GM12892 (cell line): ENCODE measurements around the gene RTL1. TPM values are rescaled to one million over a fixed set of nuclear protein-coding genes. Genes with fewer than 3 reads are reported as not detected.

Experiments
- DNase-seq: peaks from one replicate; pipeline ENCODE4 v3.0.0; 2011; ENCODE audit not compliant: insufficient read length
- FAIRE-seq: peaks from 2 replicates; lab custom pipeline; 2011; peaks lifted over from hg19 to GRCh38; lab: Jason Lieb, UNC
- POLR2A ChIP-seq: IDR thresholded peaks from 2 replicates; pipeline ENCODE4 v1.6.1; 2011; ENCODE audit warnings: low read depth, low read length, control low read depth
- POLR2AphosphoS5 ChIP-seq: IDR thresholded peaks from 2 replicates; pipeline ENCODE4 v1.6.1; 2011; ENCODE audit warnings: low read depth, low read length, control low read depth
- TAF1 ChIP-seq: IDR thresholded peaks from 2 replicates; pipeline ENCODE4 v1.6.1; 2011; ENCODE audit warnings: low read depth, mild to moderate bottlenecking, control low read depth, low read length, borderline replicate concordance
- polyA plus RNA-seq: library from polyadenylated mRNA; unstranded; fragments of >200 nt; gene quantifications from one replicate; pipeline ENCODE4 v1.2.1, GENCODE V29; 2012; ENCODE audit warnings: missing spikeins, inconsistent platforms; ENCODE audit not compliant: missing spikeins

RTL1 gene
- polyA plus RNA-seq, result not detected

DNA sequence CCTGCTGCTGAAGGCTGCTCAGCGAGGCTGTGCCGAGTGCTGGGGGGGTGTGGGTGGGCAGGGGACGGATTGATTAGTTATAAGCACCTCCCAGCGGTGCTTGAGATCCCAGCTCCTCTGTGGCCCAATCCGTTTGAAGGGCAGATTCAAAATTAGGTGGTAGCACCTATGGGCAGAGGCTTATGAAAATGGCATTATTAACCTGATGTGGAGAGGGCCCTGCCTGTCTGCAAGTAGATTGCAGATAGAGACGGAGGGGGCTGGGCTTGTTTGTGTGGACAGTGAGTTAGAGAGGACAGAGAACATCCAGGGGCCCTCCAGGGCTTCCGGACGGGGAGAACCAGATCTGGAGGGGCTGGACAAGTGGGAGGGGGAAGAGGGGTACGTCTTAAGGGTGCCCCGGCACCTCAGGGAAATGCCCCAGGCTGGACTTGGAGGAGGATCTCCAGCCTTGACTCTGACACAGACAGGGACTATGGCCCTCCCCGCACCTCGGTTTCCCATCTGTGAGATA is at the start of gene RTL1:
RTL1 (minus strand) TSS at position 51 of the 514 bp plus-strand sequence. CDS start 18,934 bp downstream, outside the sequence.
- no peak for DNase-seq
- FAIRE-seq, result no peak
- TF ChIP-seq TAF1 (no peak), POLR2A (no peak), POLR2AphosphoS5 (no peak)

DNA sequence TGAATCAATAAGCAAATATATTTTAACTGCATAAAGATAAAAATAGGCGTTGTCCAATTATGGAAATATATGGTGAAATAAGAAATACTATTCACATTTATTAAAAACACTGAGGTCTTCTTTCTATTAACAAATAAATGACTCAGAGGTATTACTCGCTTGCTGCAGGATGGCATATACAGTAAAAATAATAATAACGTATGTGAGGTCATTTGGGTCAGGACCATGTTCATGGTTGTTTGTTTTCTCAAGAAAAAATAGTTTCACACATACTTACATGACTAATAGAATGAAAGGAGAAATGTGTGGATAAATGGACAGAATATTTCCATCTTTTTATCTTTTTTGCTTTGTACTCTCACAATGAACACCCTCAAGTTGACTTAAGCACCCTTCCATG is 46.5 kb upstream of the RTL1 start:
- FAIRE-seq (no peak), DNase-seq (no peak)
- TF ChIP-seq POLR2AphosphoS5 (no peak), POLR2A (no peak), TAF1 (no peak)

DNA sequence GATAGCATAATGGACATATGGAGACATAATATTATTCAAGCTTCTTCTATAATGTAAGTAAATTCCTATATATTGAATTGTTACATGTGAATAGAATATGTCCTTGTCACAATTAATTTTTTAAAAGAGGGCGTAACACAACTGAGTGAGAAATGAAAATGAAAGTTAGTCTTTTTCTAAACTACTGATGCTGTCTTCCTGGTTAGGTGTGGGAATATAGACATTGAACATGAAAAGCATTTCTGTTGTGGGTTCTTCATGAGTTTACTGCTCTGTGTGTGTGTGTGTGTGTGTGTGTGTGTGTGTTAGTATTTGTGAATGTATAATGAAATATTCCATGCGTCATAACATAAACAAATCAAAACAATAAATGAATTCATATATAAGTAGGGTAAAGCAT is 40.5 kb upstream of the RTL1 start:
- TF ChIP-seq TAF1 (no peak), POLR2AphosphoS5 (no peak), POLR2A (no peak)
- DNase-seq (no peak), FAIRE-seq (no peak)

DNA sequence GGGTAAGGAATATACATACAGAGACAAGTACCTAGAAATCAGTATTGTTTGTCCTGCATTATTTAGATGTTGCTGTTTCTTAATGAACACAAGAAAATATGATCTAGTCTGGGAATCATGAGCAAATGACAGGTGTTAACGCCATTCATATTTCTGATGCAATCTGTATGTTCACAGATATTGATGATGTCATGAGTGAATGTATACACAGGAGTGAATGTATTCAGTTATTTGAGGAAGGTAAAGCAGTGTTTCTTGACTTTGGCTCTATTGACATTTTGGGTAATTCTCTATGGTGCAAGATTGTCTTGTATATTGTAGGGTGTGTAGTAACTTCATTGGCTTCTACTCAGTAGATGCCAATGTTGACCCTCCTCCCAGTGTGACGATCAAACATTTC is 26.7 kb upstream of the RTL1 start:
- FAIRE-seq (no peak), DNase-seq (no peak)
- TF ChIP-seq POLR2A (no peak), TAF1 (no peak), POLR2AphosphoS5 (no peak)

DNA sequence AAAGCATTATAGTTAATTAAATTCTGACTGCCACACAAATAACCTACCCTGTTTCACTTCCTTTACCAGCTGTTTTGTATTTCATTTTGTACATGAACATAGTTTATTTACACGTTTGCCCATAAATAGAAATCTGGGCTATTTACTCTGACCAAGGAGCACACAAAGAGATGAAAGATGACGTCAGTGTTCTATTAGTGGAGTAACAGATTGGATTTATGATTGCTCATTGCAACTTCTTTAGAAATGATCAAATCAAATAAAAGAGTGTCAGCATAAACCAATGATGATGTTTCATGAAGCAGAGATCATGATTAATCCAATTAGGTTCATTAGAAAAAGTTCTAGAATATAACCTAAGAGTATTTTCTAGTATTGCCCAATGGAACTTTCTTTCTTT is 12.0 kb upstream of the RTL1 start:
- no peak for DNase-seq
- TF ChIP-seq POLR2AphosphoS5 (no peak), TAF1 (no peak), POLR2A (no peak)
- FAIRE-seq, result no peak

DNA sequence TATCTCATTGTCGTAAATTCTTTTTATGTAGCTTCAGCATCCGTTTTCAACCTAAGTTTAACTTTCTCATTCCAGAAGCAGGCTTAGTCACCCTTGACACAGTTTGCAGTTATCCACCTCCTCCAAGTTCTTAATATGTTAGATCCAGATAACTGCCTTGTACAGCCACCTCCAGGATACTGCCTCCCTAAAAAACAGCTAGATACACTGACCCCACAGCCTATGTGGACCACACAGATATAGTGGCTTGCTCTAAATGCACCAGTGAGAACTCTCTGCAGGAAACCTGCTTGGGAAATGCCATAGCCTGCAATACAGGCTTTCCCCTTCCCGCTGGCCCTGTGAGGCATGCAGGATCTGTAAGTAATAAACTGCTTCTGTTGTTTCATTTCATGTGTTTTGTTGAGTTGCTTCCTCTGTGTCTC is 11.1 kb upstream of the RTL1 start:
- TF ChIP-seq TAF1 (no peak), POLR2A (no peak), POLR2AphosphoS5 (no peak)
- no peak for DNase-seq
- FAIRE-seq, result no peak

DNA sequence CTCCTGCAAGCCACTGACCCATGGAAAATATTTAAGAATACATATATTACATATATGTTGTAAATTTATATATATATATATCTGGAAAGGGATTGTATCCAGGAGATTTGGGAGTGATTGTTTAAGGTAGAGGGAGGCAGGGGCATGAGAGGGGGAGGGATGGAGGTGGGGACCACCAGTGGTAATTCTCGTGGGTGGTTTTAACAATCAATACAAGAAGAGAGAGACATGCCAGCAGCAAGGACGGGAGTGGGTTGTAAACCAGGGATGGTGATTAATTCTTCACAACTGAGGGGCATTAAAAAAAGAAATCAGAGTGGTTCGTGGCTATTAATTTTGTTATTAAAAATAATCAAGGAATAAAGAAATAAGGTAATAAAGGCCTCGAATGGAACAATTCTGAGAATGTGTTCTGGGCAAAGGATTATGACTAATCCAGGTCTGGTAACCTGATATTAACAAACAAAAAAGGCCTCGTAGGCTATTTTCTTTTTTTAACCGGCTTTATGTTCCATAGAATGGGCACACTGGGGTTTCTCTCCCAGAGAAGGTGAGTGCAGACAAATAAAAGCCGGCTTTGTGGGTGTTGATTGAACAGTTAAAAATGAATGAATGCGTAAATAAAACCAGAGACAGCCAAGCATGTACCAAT is 8.3 kb upstream of the RTL1 start:
- DNase-seq (no peak), FAIRE-seq (no peak)
- TF ChIP-seq POLR2A, result no peak

DNA sequence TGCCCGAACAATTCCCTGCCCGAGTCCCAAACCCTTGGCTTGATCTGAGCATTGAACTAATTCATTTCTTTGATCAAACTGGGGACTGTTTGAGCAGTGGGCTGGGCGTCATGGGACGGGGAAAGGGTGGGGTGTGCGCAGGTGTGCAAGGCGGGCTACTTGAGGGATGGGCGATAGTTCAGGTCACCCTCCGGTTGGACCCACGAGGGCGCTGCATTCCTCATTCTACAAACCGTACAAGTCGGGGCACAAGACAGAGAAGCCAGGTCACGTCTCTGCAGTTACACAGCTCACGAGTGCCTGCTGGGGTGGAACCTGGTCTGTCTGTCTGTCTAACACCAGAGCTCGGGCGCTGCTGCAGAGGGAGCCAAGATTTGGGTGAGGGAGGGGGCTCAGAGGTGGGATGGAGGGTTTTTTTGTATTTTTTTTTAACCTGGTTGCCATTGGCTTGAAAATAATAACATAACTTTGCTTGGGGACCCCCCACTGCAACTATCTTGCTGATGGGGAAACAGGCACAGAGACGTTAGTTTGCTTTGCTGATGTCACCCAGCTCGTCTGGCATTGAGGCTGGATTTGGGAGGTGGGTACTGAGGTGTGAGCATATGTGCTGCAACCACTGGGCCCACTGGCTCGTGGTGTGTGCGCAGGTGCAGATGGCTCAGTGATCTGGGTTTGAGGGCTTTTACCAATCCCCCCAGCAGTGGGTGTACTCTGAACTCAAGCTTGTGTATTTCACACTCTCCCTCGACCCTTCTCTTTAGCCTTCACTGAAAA is 7.6 kb upstream of the RTL1 start:
- TF ChIP-seq POLR2AphosphoS5, result no peak
- no peak for FAIRE-seq
- no peak for DNase-seq

DNA sequence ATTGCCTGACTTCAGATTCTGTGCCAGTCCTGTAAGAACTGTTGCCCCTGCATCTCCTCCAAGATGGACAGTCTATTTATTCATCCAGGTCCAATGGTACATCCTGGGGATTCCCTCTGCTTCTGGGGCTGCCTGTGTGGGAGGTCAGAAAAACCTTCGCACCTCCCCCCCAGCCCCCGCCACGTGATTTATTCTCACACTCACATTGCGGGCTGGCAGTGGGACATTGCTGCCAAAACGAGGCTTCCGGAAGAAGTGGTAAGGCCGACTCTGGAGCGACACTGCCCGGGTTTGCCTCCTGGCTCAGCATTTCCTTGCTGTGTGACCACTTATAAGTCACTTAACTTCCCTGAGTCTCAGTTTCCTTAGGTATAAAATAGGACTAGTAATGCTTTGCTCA is 5.9 kb upstream of the RTL1 start:
- FAIRE-seq, result no peak
- DNase-seq, result no peak
- TF ChIP-seq POLR2AphosphoS5 (no peak), TAF1 (no peak), POLR2A (no peak)

DNA sequence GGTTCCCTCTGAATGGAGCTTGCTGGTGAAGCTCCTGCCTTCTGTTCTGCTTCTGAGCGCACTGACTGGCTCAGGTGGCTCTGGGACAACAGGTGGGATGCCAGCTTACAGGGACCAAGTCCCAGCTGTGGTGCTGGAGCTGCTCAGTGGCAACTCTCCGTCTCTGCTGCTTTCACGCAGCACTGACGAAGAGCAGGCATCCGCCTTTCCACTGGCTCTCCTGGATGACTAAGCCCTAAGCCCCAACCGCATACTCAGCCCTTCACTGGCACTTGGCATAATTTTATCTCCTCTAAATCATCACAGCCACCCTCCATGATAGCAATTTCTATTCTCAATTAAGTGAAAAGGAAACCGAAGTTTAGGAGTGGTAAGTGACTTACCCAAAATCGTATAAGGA is 3.7 kb upstream of the RTL1 start:
- TF ChIP-seq TAF1, result no peak
- TF ChIP-seq POLR2AphosphoS5, result no peak
- FAIRE-seq, result no peak
- no peak for DNase-seq

DNA sequence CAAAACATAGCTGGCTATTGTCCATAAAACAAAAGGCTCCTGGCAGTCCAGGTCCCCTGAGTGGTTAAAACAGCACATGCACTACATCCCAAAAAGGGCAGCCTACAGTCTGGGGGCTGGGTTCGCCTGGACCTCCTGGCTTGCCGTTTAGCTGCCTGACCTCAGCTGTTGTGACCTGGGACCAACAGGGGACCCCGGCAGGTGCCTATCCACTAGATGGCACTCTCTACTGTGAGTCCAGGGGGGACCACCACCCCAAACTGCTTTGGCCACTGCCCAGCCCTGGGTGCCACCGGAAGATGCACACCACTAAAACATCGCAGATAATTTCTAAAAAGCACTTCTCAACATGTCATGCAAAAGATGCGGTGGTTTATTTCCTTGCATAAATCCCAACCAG is 2.9 kb upstream of the RTL1 start:
- no peak for TF ChIP-seq POLR2A
- TF ChIP-seq TAF1, result no peak
- TF ChIP-seq POLR2AphosphoS5, result no peak
- FAIRE-seq (no peak), DNase-seq (no peak)

DNA sequence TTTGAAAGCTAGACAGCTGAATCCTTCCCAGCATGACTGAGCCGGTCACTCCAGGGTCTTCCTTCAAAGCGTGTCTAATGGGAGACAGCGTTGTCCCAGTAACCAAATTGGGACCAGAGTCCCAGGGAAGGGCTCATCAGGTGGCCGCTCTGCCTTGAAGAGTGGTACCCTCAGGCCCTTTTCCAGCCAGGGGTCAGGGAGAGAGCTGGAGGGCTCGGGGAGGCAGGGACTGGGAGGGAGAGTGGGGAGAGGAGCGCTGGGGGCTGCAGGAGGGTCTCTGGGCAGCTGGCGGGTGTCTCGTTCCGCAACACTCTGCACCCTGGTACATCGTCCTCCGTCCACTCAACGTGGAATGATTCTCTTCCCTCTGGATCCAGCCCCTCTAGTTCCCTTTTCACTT is 1.6 kb upstream of the RTL1 start:
- DNase-seq, result no peak
- TF ChIP-seq POLR2A (no peak), TAF1 (no peak)
- FAIRE-seq, result no peak

DNA sequence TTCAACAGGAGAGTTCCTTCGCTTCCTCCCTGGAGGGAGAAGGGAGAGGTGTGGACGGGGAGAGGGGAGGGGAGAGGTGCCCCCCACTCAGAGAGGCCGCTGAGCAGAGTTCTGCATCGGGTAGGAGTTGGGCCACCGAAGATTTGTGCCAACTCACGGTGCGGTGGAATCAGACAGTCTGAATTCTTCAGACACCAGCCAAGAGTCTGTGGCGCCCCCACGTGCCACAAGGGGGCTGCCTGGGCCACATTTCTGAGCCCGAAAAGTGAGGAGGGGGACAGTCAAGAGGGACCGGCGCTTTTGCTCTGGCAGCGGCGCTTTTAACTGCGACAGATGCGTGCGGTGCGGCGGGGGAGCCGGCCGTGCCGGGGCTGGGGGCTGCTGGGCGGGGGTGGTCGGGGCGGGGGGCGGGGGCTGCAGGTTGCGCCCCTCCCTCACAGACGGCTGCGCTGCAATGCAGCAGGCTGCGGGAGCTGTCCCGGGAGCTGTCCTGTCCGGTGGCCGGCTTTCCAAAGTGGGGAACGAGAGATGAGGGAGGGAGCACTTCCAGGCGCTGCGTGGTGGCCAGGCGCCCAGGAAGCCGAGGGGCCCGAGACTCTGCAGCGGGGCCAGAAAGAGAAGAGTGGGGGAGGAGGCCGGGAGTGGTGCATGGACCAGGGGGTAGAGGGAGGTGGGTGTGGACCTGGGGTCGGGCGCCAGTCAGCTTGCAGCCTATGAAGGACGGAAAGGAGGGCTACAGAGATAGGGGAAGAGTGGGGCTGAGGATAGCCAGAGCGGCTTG is 975 bp upstream of the RTL1 start:
- DNase-seq (no peak), FAIRE-seq (no peak)
- TF ChIP-seq POLR2A, result no peak
